C4-2B (cell line): Measurements from ENCODE around the gene IL4I1.

ENCODE experiments used
- CTCF ChIP-seq: fragments of 450-650 bp; conservative IDR thresholded peaks from 2 replicates; pipeline ENCODE4 v1.5.1; 2017; ENCODE audit warnings: mild to moderate bottlenecking
- ZFX ChIP-seq: fragments of 450-650 bp; IDR thresholded peaks from 2 replicates; pipeline ENCODE4 v1.6.1; 2017

DNA sequence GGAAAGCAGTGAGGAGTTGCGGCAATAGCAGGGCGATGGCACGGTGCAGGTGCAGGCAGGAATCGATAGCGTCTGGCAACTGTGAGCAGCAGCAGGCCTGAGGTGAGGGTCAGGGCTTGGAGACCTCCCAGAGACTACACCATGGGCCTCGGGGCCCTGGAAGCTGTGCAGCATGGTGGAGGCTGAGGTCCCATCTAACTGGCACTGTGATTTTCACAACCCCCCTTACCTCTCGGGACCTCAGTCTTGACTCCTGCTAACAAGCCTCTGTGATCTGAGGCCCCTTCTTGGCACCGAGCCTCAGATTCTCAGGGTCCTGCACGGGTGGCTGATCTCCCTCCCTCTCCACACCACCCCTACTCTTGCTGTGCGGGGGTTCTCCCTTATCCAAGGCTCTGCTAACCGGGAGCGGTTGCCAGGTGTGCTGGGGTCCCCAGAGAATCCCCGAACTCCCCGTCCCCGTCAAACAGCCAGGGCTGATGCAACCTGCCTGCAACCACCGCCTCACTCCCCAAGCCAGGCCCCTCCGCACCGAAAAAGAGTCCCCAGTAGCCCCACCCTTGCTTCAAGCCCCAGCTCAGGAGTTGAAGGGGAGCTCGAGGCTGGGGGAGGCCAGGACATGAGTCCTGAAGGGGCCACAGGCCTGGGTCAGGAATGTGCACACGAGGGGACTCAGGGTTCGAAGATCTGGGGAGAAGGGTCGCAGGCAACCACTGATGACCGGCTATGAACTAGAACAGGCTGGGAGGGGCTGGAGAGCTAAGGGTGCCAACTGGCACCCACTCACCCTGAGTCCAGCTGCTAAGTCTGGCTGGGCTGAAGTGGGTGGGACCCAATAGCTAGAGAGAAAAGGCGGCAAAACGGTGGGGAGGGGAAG lies 27.6 kb upstream of the IL4I1 start:
- TF ChIP-seq CTCF = no peak
- no peak for TF ChIP-seq ZFX
